GM12878 (cell line): ENCODE data around the gene DKK3. TPM values are rescaled to one million over a fixed set of nuclear protein-coding genes. Genes with fewer than 3 reads are reported as not detected.

ENCODE experiments used
- ATAC-seq: fragments of 200-7000 bp; cut with Tn5 transposase; 3 replicates; pipeline ENCODE4 v1.9.1; 2020; ENCODE audit warnings: mild to moderate bottlenecking, moderate library complexity
- BruUV-seq: library from RNA; stranded (reverse); fragments of 400-500 nt; replicated peaks from 2 replicates; lab custom pipeline; 2021; lab: Mats Ljungman, UMichigan
- CTCF ChIA-PET: fragments of 300-600 bp; sonication (Branson Sonifier 250); formaldehyde crosslinking; extraction: SDS; loops from one replicate; lab custom pipeline; 2021; ENCODE audit warnings: inconsistent platforms; lab: Yijun Ruan, JAX
- POLR2A ChIA-PET: fragments of 350-600 bp; formaldehyde crosslinking; extraction: SDS; loops from one replicate; lab custom pipeline; 2021; ENCODE audit warnings: inconsistent platforms; lab: Charles Lee
- RAD21 ChIA-PET: fragments of 300-600 bp; sonication (Branson Sonifier 250); formaldehyde crosslinking; loops from one replicate; lab custom pipeline; 2023; ENCODE audit warnings: antibody characterized with exemption; ENCODE audit not compliant: unreplicated experiment; lab: Charles Lee
- SMC1A ChIA-PET: fragments of 300-600 bp; sonication (Branson Sonifier 250); formaldehyde crosslinking; loops from one replicate; lab custom pipeline; 2023; ENCODE audit not compliant: unreplicated experiment, uncharacterized antibody; lab: Charles Lee
- DNase-seq: peaks from one replicate; pipeline ENCODE4 v3.0.0-alpha.2; 2011; ENCODE audit warnings: low read depth, low spot score
- FAIRE-seq: peaks from 3 replicates; lab custom pipeline; 2011; peaks lifted over from hg19 to GRCh38; lab: Jason Lieb, UNC
- H2AFZ ChIP-seq: 2 replicates; pipeline ENCODE4 v1.6.0; 2011; ENCODE audit warnings: low read depth, low read length, control low read depth; ENCODE audit not compliant: control insufficient read depth
- H3K27ac ChIP-seq: 2 replicates; pipeline ENCODE4 v1.5.1; 2011; ENCODE audit warnings: control low read depth; ENCODE audit not compliant: control insufficient read depth, insufficient read depth
- H3K27me3 ChIP-seq, 2 experiments: replicated peaks in 1 of 2; 2 replicates each; pipeline versions ENCODE4 v1.6.0 to v1.6.1; 2011; ENCODE audit warnings: low read length in 1 of 2; ENCODE audit not compliant: control insufficient read depth in 2 of 2, insufficient read depth in 2 of 2
- H3K36me3 ChIP-seq, 2 experiments: 2 replicates each; pipeline ENCODE4 v1.5.1; 2011; ENCODE audit warnings: low read length in 1 of 2; ENCODE audit not compliant: control insufficient read depth in 2 of 2, insufficient read depth in 2 of 2
- H3K4me1 ChIP-seq: 2 replicates; pipeline ENCODE4 v1.6.1; 2011; ENCODE audit warnings: mild to moderate bottlenecking, low read length, moderate library complexity, mixed read lengths; ENCODE audit not compliant: control insufficient read depth, insufficient read depth
- H3K4me2 ChIP-seq: 2 replicates; pipeline ENCODE4 v1.6.0; 2011; ENCODE audit warnings: control low read depth; ENCODE audit not compliant: control insufficient read depth, insufficient read depth
- H3K4me3 ChIP-seq: fragments of 200-600 bp; sonication (generic); 2 replicates; pipeline ENCODE4 v1.5.1; 2016
- H3K79me2 ChIP-seq: 2 replicates; pipeline ENCODE4 v1.6.0; 2011; ENCODE audit warnings: low read length; ENCODE audit not compliant: control insufficient read depth, insufficient read depth
- H3K9ac ChIP-seq: 2 replicates; pipeline ENCODE4 v1.8.0; 2011; ENCODE audit warnings: low read length, control low read depth, mixed read lengths; ENCODE audit not compliant: control insufficient read depth, insufficient read depth
- H3K9me3 ChIP-seq: replicated peaks from 3 replicates; pipeline ENCODE4 v1.5.1; 2011; ENCODE audit warnings: mild to moderate bottlenecking, low read length; ENCODE audit not compliant: control insufficient read depth, insufficient read depth
- H4K20me1 ChIP-seq: 2 replicates; pipeline ENCODE4 v1.6.0; 2011; ENCODE audit not compliant: control insufficient read depth, insufficient read depth
- CBFB ChIP-seq: IDR thresholded peaks from 2 replicates; pipeline ENCODE4 v1.6.1; 2016; ENCODE audit warnings: antibody characterized with exemption, low read depth
- NKRF ChIP-seq: fragments of 450-650 bp; conservative IDR thresholded peaks from 2 replicates; pipeline ENCODE4 v1.6.1; 2017; ENCODE audit warnings: mild to moderate bottlenecking, moderate library complexity
- SMC3 ChIP-seq: IDR thresholded peaks from 2 replicates; pipeline ENCODE4 v1.6.1; 2011; ENCODE audit warnings: low read length, improper control_type of control experiment, borderline replicate concordance
- ZBED1 ChIP-seq: IDR thresholded peaks from 2 replicates; pipeline ENCODE4 v1.6.1; 2016; ENCODE audit warnings: borderline replicate concordance
- ZBTB11 ChIP-seq: fragments of 450-650 bp; formaldehyde crosslinking; IDR thresholded peaks from 2 replicates; pipeline ENCODE4 v1.5.0; 2022; ENCODE audit warnings: mild to moderate bottlenecking, missing genetic modification characterization
- WGBS: methylation state at CpG from one replicate; pipeline ENCODE4 v1.1.6; 2016; ENCODE audit warnings: low lambda C conversion rate; ENCODE audit not compliant: insufficient replicate concordance, insufficient coverage; ENCODE audit errors: missing lambda C conversion rate; 5-methylcytosine and 5-hydroxymethylcytosine counted together
- in situ Hi-C: fragments of 300-500 bp; cut with MboI; formaldehyde crosslinking; loops from 9 replicates; pipeline ENCODE4 v1.14.3; 2018; ENCODE audit warnings: mixed read lengths
- intact Hi-C: fragments of 100-400 bp; cut with micrococcal nuclease; formaldehyde crosslinking; loops from one replicate; pipeline ENCODE4 v1.14.2; 2022; ENCODE audit not compliant: unreplicated experiment
- polyA plus RNA-seq, 11 experiments: library from polyadenylated mRNA; depleted of rRNA in 4 of 11; unstranded in 6 of 11; stranded (reverse) in 5 of 11; fragments of >200 nt; fragmentation: Nextera tagmentation in 4 of 11; fragmentation: Illumina TruSeq in 1 of 11; extraction: Ambion mirVana in 4 of 11; extraction: Trizol in 1 of 11; gene quantifications; 1 replicate in 1 of 11; 2 replicates in 10 of 11; pipeline versions ENCODE4 v1.2.1 to v1.2.3, GENCODE V29; 2011 to 2016; ENCODE audit warnings: inconsistent platforms in 2 of 11, missing spikeins in 2 of 11, low read depth in 1 of 11
- total RNA-seq, 4 experiments: library from RNA; depleted of rRNA in 3 of 4; stranded (reverse); fragments of >200 nt in 3 of 4; fragmentation: Illumina TruSeq in 1 of 4; extraction: Trizol in 1 of 4; gene quantifications; 2 replicates each; pipeline versions ENCODE4 v1.2.1 to v1.2.3, GENCODE V29; 2013 to 2021

DKK3 gene
- total and polyA plus RNA-seq, 10 of the 15 experiments (the other 5 are each of a cell fraction or from before 2014, with no cell fraction given), result 0.07 to 0.16 (median 0.15) TPM; not detected in 7

DNA sequence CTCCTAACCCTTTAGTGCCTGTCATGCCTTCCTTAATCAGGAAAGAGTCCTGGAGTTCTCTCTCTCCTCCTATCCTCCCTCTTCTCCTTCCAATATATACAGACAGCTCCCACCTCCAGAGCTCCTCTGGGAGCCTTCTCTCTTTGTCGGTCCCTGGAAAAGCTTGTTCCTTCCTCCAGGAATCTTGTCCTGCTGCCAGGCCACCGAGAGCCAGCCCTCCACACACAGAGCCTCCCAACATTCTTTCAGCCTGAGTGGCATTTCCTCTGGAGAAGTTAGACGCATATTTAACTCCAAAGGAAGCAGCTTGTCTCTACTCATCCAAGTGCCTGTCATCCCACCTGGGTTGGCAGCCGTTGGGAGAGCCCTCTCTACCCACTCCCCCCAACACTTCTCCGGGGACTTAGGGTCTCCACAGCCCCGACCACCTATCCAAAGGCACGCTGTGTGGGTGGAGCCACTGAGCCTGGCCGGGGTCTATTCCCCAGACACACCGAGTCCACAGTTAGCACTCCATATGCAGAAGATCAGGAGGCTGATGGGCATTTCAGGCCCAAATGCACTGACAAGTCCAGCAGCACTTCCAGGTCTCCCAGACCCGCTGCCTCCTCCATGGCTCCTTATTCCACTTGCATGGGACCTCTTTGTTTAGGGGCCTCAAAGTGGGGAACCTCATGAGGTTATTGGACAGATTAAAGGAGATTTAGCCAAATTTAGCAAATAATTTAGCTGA lies 31.1 kb downstream of the DKK3 start:
- no TSS peak for BruUV-seq
- RAD21 ChIA-PET, result no interaction called here
- CTCF ChIA-PET, result no interaction called here
- SMC1A ChIA-PET, result no interaction called here
- DNase-seq (no peak), FAIRE-seq (no peak), ATAC-seq (no peak)
- Histone ChIP-seq H3K36me3 (no peaks in the 10 kb centered on the region), H3K4me2 (no peak overlapping the region), H3K9me3 (no peaks in the 10 kb centered on the region), H4K20me1 (no peaks in the 10 kb centered on the region), H3K27ac (no peak overlapping the region), H3K79me2 (no peaks in the 10 kb centered on the region), H3K9ac (no peak overlapping the region), H2AFZ (no peak overlapping the region), H3K27me3 (no peaks in the 10 kb centered on the region), H3K4me3 (no peak overlapping the region), H3K4me1 (no peaks in the 10 kb centered on the region)
- WGBS, result 8% methylated on average over 10 of the region's 10 CpGs
- in situ Hi-C loops, result no loop called here
- POLR2A ChIA-PET, result no interaction called here
- intact Hi-C loops, result no loop called here
- no peak for TF ChIP-seq SMC3
- no peak for TF ChIP-seq ZBTB11 (CRISPR knock-in tag)
- no peak for TF ChIP-seq ZBED1
- TF ChIP-seq NKRF, result no peak
- no peak for TF ChIP-seq CBFB
